Measurements from ENCODE around the gene INTS3.
"Not testable (repeated sequence)": the region's sequence is repeated elsewhere in the genome, so short reads cannot be mapped to it uniquely, and the experiment has no call there.

Gene INTS3

GRCh38 chr1:153779781-153780541 lies 52.1 kb downstream of the INTS3 start:
- DNase-seq = no peak

GRCh38 chr1:153780551-153780950 lies 52.7 kb downstream of the INTS3 start:
- DNase-seq = no peak

GRCh38 chr1:153782648-153783047 lies 54.8 kb downstream of the INTS3 start:
- DNase-seq = not testable (repeated sequence)

- DNase-seq = peak; percentile 77 to 90
Measured at GRCh38 chr1:153783233-153784190, 55.7 kb downstream of the INTS3 start.

- DNase-seq = no peak
Measured at GRCh38 chr1:153786038-153786790, 58.4 kb downstream of the INTS3 start.

- DNase-seq = no peak
Measured at GRCh38 chr1:153789478-153790034, 61.7 kb downstream of the INTS3 start.

GRCh38 chr1:153790313-153790965 lies 62.6 kb downstream of the INTS3 start:
- DNase-seq = no peak

- DNase-seq = no peak
Measured at GRCh38 chr1:153790966-153791647, 63.3 kb downstream of the INTS3 start.

- DNase-seq = no peak
Measured at GRCh38 chr1:153791648-153792253, 63.9 kb downstream of the INTS3 start.

GRCh38 chr1:153792631-153793041 lies 64.8 kb downstream of the INTS3 start:
- no peak for DNase-seq

- DNase-seq = no peak
Measured at GRCh38 chr1:153793261-153793972, 65.6 kb downstream of the INTS3 start.

- DNase-seq = no peak
Measured at GRCh38 chr1:153793973-153794615, 66.2 kb downstream of the INTS3 start.

GRCh38 chr1:153794624-153795329 lies 66.9 kb downstream of the INTS3 start:
- DNase-seq = no peak

GRCh38 chr1:153795330-153795837 lies 67.5 kb downstream of the INTS3 start:
- no peak for DNase-seq

GRCh38 chr1:153795934-153796785 lies 68.3 kb downstream of the INTS3 start:
- DNase-seq = no peak

- peak; percentile 46 to 61 for DNase-seq
Measured at GRCh38 chr1:153796786-153797659, 69.2 kb downstream of the INTS3 start.

GRCh38 chr1:153798468-153798780 lies 70.6 kb downstream of the INTS3 start:
- DNase-seq = no peak

All from NCI-H1930 (cell line).